Liver (tissue), 9 donors: ENCODE measurements around the gene SLC44A1. TPM values are rescaled to one million over a fixed set of nuclear protein-coding genes. Genes with fewer than 3 reads are reported as not detected.

Experiments used
- DNase-seq: peaks from one replicate; pipeline ENCODE4 v3.0.0-alpha.2; 2017; ENCODE audit warnings: low spot score
- H3K27ac ChIP-seq, 2 donors: one replicate each; pipeline ENCODE4 v1.7.0; 2013; ENCODE audit warnings: inconsistent platforms in 2 of 2, low read length in 2 of 2, control low read depth in 1 of 2, low read depth in 1 of 2, mild to moderate bottlenecking in 1 of 2
- H3K27me3 ChIP-seq, 4 donors: one replicate each; pipeline versions ENCODE4 v1.6.1 to v1.7.0; 2013; ENCODE audit warnings: low read length in 3 of 4, inconsistent platforms in 1 of 4, mild to moderate bottlenecking in 1 of 4, moderate library complexity in 1 of 4; ENCODE audit not compliant: control insufficient read depth in 4 of 4, insufficient read depth in 4 of 4
- H3K36me3 ChIP-seq, 4 donors: one replicate each; pipeline versions ENCODE4 v1.6.1 to v1.7.0; 2013; ENCODE audit warnings: low read length in 3 of 4, mild to moderate bottlenecking in 3 of 4, low read depth in 1 of 4, moderate library complexity in 1 of 4; ENCODE audit not compliant: control insufficient read depth in 4 of 4, insufficient read depth in 3 of 4
- H3K4me1 ChIP-seq, 4 donors: one replicate each; pipeline versions ENCODE4 v1.6.1 to v1.7.0; 2013; ENCODE audit warnings: low read length in 3 of 4, mild to moderate bottlenecking in 3 of 4, moderate library complexity in 1 of 4; ENCODE audit not compliant: control insufficient read depth in 4 of 4, insufficient read depth in 4 of 4
- H3K4me3 ChIP-seq, 3 donors: one replicate each; pipeline versions ENCODE4 v1.6.1 to v1.7.0; 2013; ENCODE audit warnings: low read length in 3 of 3, control low read depth in 1 of 3, low read depth in 1 of 3, mild to moderate bottlenecking in 1 of 3
- H3K9ac ChIP-seq, 2 donors: one replicate each; pipeline ENCODE4 v1.7.0; 2013; ENCODE audit warnings: low read length in 2 of 2, mild to moderate bottlenecking in 2 of 2, moderate library complexity in 2 of 2, control low read depth in 1 of 2, low read depth in 1 of 2
- H3K9me3 ChIP-seq, 4 donors: one replicate each; pipeline versions ENCODE4 v1.6.1 to v1.7.0; 2013; ENCODE audit warnings: low read length in 3 of 4; ENCODE audit not compliant: control insufficient read depth in 4 of 4
- EGR1 ChIP-seq, 2 donors: IDR thresholded peaks; 2 replicates each; pipeline ENCODE4 v1.6.1; 2016 to 2018; ENCODE audit warnings: antibody characterized with exemption in 2 of 2, low read depth in 2 of 2
- FOXA1 ChIP-seq: IDR thresholded peaks from 2 replicates; pipeline ENCODE4 v1.6.1; 2016; ENCODE audit warnings: antibody characterized with exemption
- FOXA2 ChIP-seq: IDR thresholded peaks from 2 replicates; pipeline ENCODE4 v1.6.1; 2016; ENCODE audit warnings: antibody characterized with exemption
- GABPA ChIP-seq, 2 donors: IDR thresholded peaks in 1 of 2; conservative IDR thresholded peaks in 1 of 2; 2 replicates each; pipeline ENCODE4 v1.6.1; 2016; ENCODE audit warnings: antibody characterized with exemption in 2 of 2, mild to moderate bottlenecking in 1 of 2, moderate library complexity in 1 of 2
- HNF4A ChIP-seq, 2 donors: conservative IDR thresholded peaks; 2 replicates each; pipeline ENCODE4 v1.6.1; 2016; ENCODE audit warnings: antibody characterized with exemption in 2 of 2, mild to moderate bottlenecking in 2 of 2
- HNF4G ChIP-seq: IDR thresholded peaks from 2 replicates; pipeline ENCODE4 v1.6.1; 2016; ENCODE audit warnings: antibody characterized with exemption
- JUND ChIP-seq, 2 donors: IDR thresholded peaks; 2 replicates each; pipeline ENCODE4 v1.6.1; 2016; ENCODE audit warnings: antibody characterized with exemption in 2 of 2
- NR2F2 ChIP-seq: IDR thresholded peaks from 2 replicates; pipeline ENCODE4 v1.6.1; 2016; ENCODE audit warnings: antibody characterized with exemption
- RAD21 ChIP-seq, 2 donors: IDR thresholded peaks; 2 replicates each; pipeline ENCODE4 v1.6.1; 2016; ENCODE audit warnings: antibody characterized with exemption in 2 of 2, mild to moderate bottlenecking in 2 of 2
- RXRA ChIP-seq, 2 donors: IDR thresholded peaks; 2 replicates each; pipeline ENCODE4 v1.6.1; 2017 to 2018; ENCODE audit warnings: antibody characterized with exemption in 2 of 2, mild to moderate bottlenecking in 1 of 2
- SP1 ChIP-seq: IDR thresholded peaks from 2 replicates; pipeline ENCODE4 v1.6.1; 2018; ENCODE audit warnings: antibody characterized with exemption, mild to moderate bottlenecking
- TAF1 ChIP-seq: conservative IDR thresholded peaks from 2 replicates; pipeline ENCODE4 v1.6.1; 2016; ENCODE audit warnings: antibody characterized with exemption, mild to moderate bottlenecking
- YY1 ChIP-seq: IDR thresholded peaks from 2 replicates; pipeline ENCODE4 v1.6.1; 2016; ENCODE audit warnings: antibody characterized with exemption, mild to moderate bottlenecking
- WGBS: extraction: QIAGEN DNeasy Blood & Tissue Kit; methylation state at CpG from one replicate; pipeline ENCODE4 v1.1.7; 2013; 5-methylcytosine and 5-hydroxymethylcytosine counted together
- polyA plus RNA-seq, 2 donors: library from polyadenylated mRNA; stranded (reverse) in 1 of 2; unstranded in 1 of 2; fragments of 200-250 nt in 1 of 2; fragments of >200 nt in 1 of 2; fragmentation: Nextera tagmentation in 1 of 2; extraction: Ambion mirVana in 1 of 2; gene quantifications; one replicate each; pipeline versions ENCODE4 v1.2.1 to v1.2.3, GENCODE V29; 2013 to 2015
- total RNA-seq, 2 donors: library from RNA; depleted of rRNA; stranded (reverse); fragments of >200 nt; gene quantifications; one replicate each; pipeline ENCODE4 v1.2.3, GENCODE V29; 2014
- TF ChIP-seq, protein P1 (sequence below): IDR thresholded peaks from 2 replicates; pipeline ENCODE4 v1.6.1; 2016; ENCODE audit warnings: antibody characterized with exemption
- TF ChIP-seq, protein P2 (sequence below): IDR thresholded peaks from 2 replicates; pipeline ENCODE4 v1.6.1; 2016; ENCODE audit warnings: antibody characterized with exemption
- TF ChIP-seq, protein P3 (sequence below): IDR thresholded peaks from 2 replicates; pipeline ENCODE4 v1.6.1; 2016; ENCODE audit warnings: antibody characterized with exemption
- TF ChIP-seq, protein P4 (sequence below): fragments of 150-350 bp; IDR thresholded peaks from 2 replicates; pipeline ENCODE4 v1.5.1; 2017; ENCODE audit warnings: improper control_type of control experiment, low read depth, low read length; ENCODE audit not compliant: missing input control
- TF ChIP-seq, protein P5 (sequence below): IDR thresholded peaks from 2 replicates; pipeline ENCODE4 v1.6.1; 2016; ENCODE audit warnings: antibody characterized with exemption, mild to moderate bottlenecking
- donor health status: healthy.
- donor health status: healthy.
- donor health status: healthy.
- donor health status: healthy.
- donor health status: healthy.

SLC44A1 gene
- total and polyA plus RNA-seq, 4 donors, result 18.1 to 73.1 (median 53.1) TPM

DNA sequence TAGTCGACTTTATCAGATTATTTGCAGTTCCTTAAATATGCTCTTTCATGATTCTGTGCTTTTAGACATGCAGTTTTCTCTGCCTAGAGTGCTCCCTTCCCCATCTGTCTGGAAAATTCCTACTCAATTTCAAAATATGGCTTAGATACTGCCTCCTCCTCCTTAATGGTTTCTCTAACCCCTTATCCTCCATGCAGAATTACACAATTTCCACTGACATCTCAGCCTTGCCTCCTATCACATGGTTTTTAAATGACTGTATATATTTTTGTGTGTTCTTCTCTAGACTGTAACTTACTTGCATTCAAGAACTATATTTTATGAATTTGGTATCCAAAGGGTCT lies 85.2 kb downstream of the SLC44A1 start:
- Histone ChIP-seq H3K9ac (no peak overlapping the region), H3K36me3 (no peaks in the 10 kb centered on the region), H3K27me3 (no peaks in the 10 kb centered on the region), H3K9me3 (no peaks in the 10 kb centered on the region), H3K27ac (peak overlapping the region; percentile 25 to 63), H3K4me3 (no peak overlapping the region), H3K4me1 (peaks cover 2 to 12% (median 9%) of the 10 kb centered on the region in 4 donors)
- no peak for DNase-seq
- no peak for TF ChIP-seq HNF4G
- no peak for TF ChIP-seq YY1
- TF ChIP-seq JUND (IDR thresholded peaks at IDR 0.05), result no peak
- TF ChIP-seq, protein P1, sequence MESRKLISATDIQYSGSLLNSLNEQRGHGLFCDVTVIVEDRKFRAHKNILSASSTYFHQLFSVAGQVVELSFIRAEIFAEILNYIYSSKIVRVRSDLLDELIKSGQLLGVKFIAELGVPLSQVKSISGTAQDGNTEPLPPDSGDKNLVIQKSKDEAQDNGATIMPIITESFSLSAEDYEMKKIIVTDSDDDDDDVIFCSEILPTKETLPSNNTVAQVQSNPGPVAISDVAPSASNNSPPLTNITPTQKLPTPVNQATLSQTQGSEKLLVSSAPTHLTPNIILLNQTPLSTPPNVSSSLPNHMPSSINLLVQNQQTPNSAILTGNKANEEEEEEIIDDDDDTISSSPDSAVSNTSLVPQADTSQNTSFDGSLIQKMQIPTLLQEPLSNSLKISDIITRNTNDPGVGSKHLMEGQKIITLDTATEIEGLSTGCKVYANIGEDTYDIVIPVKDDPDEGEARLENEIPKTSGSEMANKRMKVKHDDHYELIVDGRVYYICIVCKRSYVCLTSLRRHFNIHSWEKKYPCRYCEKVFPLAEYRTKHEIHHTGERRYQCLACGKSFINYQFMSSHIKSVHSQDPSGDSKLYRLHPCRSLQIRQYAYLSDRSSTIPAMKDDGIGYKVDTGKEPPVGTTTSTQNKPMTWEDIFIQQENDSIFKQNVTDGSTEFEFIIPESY, result no peak
- no peak for TF ChIP-seq RAD21 (IDR thresholded peaks at IDR 0.05)
- TF ChIP-seq SP1, result no peak
- no peak for TF ChIP-seq EGR1 (IDR thresholded peaks at IDR 0.05; ENCODE audit: low read depth in 2 of 2)
- TF ChIP-seq, protein P2, sequence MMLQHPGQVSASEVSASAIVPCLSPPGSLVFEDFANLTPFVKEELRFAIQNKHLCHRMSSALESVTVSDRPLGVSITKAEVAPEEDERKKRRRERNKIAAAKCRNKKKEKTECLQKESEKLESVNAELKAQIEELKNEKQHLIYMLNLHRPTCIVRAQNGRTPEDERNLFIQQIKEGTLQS, result no peak
- TF ChIP-seq, protein P3, sequence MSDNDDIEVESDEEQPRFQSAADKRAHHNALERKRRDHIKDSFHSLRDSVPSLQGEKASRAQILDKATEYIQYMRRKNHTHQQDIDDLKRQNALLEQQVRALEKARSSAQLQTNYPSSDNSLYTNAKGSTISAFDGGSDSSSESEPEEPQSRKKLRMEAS, result no peak
- TF ChIP-seq, protein P4, sequence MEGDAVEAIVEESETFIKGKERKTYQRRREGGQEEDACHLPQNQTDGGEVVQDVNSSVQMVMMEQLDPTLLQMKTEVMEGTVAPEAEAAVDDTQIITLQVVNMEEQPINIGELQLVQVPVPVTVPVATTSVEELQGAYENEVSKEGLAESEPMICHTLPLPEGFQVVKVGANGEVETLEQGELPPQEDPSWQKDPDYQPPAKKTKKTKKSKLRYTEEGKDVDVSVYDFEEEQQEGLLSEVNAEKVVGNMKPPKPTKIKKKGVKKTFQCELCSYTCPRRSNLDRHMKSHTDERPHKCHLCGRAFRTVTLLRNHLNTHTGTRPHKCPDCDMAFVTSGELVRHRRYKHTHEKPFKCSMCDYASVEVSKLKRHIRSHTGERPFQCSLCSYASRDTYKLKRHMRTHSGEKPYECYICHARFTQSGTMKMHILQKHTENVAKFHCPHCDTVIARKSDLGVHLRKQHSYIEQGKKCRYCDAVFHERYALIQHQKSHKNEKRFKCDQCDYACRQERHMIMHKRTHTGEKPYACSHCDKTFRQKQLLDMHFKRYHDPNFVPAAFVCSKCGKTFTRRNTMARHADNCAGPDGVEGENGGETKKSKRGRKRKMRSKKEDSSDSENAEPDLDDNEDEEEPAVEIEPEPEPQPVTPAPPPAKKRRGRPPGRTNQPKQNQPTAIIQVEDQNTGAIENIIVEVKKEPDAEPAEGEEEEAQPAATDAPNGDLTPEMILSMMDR, result no peak
- TF ChIP-seq GABPA (IDR thresholded peaks at IDR 0.05 in 1 of 2, conservative IDR thresholded peaks at IDR 0.05 in 1 of 2), result no peak
- no peak for TF ChIP-seq FOXA2
- no peak for TF ChIP-seq HNF4A (conservative IDR thresholded peaks at IDR 0.05)
- no peak for TF ChIP-seq NR2F2
- TF ChIP-seq FOXA1, result no peak
- no peak for TF ChIP-seq TAF1
- TF ChIP-seq, protein P5, sequence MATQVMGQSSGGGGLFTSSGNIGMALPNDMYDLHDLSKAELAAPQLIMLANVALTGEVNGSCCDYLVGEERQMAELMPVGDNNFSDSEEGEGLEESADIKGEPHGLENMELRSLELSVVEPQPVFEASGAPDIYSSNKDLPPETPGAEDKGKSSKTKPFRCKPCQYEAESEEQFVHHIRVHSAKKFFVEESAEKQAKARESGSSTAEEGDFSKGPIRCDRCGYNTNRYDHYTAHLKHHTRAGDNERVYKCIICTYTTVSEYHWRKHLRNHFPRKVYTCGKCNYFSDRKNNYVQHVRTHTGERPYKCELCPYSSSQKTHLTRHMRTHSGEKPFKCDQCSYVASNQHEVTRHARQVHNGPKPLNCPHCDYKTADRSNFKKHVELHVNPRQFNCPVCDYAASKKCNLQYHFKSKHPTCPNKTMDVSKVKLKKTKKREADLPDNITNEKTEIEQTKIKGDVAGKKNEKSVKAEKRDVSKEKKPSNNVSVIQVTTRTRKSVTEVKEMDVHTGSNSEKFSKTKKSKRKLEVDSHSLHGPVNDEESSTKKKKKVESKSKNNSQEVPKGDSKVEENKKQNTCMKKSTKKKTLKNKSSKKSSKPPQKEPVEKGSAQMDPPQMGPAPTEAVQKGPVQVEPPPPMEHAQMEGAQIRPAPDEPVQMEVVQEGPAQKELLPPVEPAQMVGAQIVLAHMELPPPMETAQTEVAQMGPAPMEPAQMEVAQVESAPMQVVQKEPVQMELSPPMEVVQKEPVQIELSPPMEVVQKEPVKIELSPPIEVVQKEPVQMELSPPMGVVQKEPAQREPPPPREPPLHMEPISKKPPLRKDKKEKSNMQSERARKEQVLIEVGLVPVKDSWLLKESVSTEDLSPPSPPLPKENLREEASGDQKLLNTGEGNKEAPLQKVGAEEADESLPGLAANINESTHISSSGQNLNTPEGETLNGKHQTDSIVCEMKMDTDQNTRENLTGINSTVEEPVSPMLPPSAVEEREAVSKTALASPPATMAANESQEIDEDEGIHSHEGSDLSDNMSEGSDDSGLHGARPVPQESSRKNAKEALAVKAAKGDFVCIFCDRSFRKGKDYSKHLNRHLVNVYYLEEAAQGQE, result no peak
- TF ChIP-seq RXRA (IDR thresholded peaks at IDR 0.05), result no peak
- WGBS, result 86% methylated on average over 1 of the region's 1 CpG

DNA sequence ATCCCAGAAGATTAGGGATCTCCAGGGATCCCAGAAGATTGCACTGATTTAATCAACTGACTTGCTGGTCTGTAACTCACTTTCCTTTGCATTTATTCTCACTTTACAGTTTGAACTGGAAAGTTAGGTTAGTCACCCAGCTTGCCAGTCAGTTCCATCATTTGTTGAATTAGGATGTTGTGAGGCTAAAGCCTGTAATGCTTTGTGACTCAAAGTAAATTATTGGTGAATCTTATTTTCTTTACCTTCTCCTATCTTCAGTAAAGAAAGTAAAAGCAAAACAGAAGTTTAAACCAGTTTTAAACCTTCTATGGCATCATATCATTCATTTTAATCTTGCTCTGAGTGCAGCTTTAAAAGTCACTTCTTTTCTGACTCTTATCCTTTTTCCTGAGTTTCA lies 85.8 kb downstream of the SLC44A1 start:
- Histone ChIP-seq H3K9ac (no peak overlapping the region), H3K4me3 (no peak overlapping the region), H3K4me1 (peaks cover 2 to 12% (median 9%) of the 10 kb centered on the region in 4 donors), H3K27ac (peak overlapping the region; percentile 25 to 63), H3K27me3 (no peaks in the 10 kb centered on the region), H3K36me3 (no peaks in the 10 kb centered on the region), H3K9me3 (no peaks in the 10 kb centered on the region)
- no peak for DNase-seq
- no peak for TF ChIP-seq GABPA (IDR thresholded peaks at IDR 0.05 in 1 of 2, conservative IDR thresholded peaks at IDR 0.05 in 1 of 2)
- no peak for TF ChIP-seq RAD21 (IDR thresholded peaks at IDR 0.05)
- no peak for TF ChIP-seq HNF4A (conservative IDR thresholded peaks at IDR 0.05)
- no peak for TF ChIP-seq YY1
- TF ChIP-seq, protein P1, result no peak
- TF ChIP-seq TAF1, result no peak
- no peak for TF ChIP-seq EGR1 (IDR thresholded peaks at IDR 0.05; ENCODE audit: low read depth in 2 of 2)
- TF ChIP-seq RXRA (IDR thresholded peaks at IDR 0.05), result no peak
- TF ChIP-seq JUND (IDR thresholded peaks at IDR 0.05), result no peak
- TF ChIP-seq, protein P4, result no peak
- no peak for TF ChIP-seq FOXA2
